ENCODE results near the gene ADAMTS4.
"Not testable (repeated sequence)": the region's sequence is repeated elsewhere in the genome, so short reads cannot be mapped to it uniquely, and the experiment has no call there.

ADAMTS4 gene, protein sequence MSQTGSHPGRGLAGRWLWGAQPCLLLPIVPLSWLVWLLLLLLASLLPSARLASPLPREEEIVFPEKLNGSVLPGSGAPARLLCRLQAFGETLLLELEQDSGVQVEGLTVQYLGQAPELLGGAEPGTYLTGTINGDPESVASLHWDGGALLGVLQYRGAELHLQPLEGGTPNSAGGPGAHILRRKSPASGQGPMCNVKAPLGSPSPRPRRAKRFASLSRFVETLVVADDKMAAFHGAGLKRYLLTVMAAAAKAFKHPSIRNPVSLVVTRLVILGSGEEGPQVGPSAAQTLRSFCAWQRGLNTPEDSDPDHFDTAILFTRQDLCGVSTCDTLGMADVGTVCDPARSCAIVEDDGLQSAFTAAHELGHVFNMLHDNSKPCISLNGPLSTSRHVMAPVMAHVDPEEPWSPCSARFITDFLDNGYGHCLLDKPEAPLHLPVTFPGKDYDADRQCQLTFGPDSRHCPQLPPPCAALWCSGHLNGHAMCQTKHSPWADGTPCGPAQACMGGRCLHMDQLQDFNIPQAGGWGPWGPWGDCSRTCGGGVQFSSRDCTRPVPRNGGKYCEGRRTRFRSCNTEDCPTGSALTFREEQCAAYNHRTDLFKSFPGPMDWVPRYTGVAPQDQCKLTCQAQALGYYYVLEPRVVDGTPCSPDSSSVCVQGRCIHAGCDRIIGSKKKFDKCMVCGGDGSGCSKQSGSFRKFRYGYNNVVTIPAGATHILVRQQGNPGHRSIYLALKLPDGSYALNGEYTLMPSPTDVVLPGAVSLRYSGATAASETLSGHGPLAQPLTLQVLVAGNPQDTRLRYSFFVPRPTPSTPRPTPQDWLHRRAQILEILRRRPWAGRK

DNA sequence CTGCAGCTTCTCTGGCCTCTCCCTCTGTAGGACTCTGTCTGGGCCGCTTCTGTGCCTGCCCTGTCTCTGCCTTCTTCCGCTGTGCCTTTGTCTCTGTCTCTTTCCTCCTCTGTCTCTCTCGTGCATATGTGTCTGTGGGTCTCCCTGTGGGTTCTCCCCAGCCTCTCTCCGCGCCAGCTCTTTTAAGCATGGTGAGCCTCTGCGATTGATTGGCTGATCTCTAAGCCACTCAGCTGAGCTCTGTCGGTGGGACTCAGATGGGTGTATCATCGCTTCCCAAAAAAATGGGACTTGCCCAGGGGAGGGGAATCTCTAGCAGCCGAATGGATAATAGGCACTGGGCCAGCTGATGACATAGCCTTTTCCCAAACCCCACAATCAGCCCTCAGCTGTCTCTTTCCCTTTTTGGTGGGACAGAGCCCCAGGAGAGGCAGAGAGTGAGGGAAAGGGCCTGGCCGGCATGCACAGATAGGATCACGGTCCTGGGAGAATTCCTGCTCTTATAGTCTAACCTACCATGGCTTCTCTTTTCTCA lies at the start of gene ADAMTS4:
Gene ADAMTS4, minus strand, starts transcription at position 158 of the 535 bp plus-strand sequence. CDS start 427 bp downstream, outside the sequence.
- DNase-seq (ENCODE audit: low spot score) = peak; percentile 87

DNA sequence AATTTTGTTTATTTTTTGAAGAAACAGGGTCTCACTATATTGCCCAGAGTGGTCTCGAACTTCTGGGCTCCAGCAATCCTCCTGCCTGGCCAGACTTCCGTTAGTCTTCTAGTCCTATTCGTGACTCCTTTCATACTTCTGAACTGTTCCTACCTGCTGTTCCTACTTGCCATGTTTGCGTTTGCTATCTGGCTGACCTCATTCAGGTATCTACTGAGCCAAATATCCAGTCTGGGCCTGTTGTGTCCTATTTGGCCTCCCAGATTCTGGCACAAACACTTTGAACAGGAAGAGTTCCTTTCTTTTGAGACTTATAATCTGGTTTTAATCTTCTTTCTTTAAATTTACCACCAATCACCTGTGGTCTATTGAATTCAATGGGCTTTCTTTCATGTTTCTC lies 46.0 kb upstream of the ADAMTS4 start:
- DNase-seq (ENCODE audit: low spot score) = no peak

GRCh38 chr1:161242313-161242712 lies 43.5 kb upstream of the ADAMTS4 start:
- no peak for DNase-seq (ENCODE audit: low spot score)

- no peak for DNase-seq (ENCODE audit: low spot score)
Observed at GRCh38 chr1:161241682-161242081, 42.8 kb upstream of the ADAMTS4 start.

- DNase-seq (ENCODE audit: low spot score) = peak; percentile 24
Observed at GRCh38 chr1:161238039-161238473, 39.2 kb upstream of the ADAMTS4 start, which contains the start of gene NR1I3. NR1I3 (minus strand) TSS chr1:161238203; CDS start chr1:161236565, 1,638 bp downstream.

- no peak for DNase-seq (ENCODE audit: low spot score)
Observed at GRCh38 chr1:161235957-161236775, 37.3 kb upstream of the ADAMTS4 start.

GRCh38 chr1:161233102-161233501 lies 34.2 kb upstream of the ADAMTS4 start:
- DNase-seq (ENCODE audit: low spot score) = no peak

DNA sequence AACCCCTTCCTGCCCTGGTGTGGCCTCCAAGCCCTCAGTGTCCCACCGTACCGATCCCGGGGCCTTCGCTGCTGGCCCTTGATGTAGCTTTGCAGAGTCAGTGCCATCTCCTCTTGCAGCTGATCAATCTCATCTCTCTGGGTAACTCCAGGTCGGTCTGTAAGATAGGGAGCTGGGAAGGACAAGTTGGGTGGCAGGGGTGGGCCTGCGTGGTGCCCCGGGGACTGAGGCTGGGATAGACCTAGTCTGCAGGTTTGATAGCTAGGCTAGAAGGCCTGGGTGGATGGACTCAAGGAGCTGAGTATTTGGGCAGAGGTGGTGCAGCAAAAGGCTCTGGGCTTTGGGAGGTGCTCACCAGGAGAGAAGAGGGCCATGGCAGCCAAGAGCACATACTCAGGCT lies 31.9 kb upstream of the ADAMTS4 start:
- no peak for DNase-seq (ENCODE audit: low spot score)

- DNase-seq (ENCODE audit: low spot score) = no peak
Observed at GRCh38 chr1:161229896-161230295, 31.0 kb upstream of the ADAMTS4 start.

GRCh38 chr1:161228032-161228431 lies 29.2 kb upstream of the ADAMTS4 start:
- DNase-seq (ENCODE audit: low spot score) = no peak

DNA sequence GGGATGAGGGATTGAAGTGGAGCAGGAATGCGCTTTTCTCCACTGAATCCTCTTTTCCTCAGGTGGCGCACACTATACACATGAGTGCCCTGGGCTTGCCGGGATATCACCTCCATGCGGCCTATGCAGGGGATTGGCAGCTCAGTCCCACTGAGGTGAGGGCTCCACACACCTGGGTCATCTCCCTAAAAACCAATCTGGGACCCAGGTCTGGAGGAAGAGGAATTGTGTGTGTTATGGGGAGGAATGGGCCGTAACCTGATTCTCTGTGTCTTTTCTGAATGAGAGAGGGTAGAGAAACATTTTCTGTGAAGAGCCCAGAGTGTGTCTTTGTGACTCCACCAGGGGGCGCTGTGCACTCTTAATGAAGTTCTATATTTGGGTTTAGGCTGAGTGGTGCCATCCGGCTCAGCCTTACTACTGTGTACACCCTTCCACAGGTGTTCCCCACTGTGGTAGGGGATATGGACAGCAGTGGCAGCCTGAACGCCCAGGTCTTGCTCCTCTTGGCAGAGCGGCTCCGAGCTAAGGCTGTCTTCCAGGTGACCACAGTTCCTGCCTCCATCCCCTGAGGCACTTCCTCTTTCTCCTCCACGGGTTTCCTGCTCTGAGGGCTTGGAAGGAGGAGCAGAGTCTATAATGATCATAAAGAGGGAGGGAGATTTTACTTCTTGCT lies 28.5 kb upstream of the ADAMTS4 start:
- peak; percentile 83 for DNase-seq (ENCODE audit: low spot score)

DNA sequence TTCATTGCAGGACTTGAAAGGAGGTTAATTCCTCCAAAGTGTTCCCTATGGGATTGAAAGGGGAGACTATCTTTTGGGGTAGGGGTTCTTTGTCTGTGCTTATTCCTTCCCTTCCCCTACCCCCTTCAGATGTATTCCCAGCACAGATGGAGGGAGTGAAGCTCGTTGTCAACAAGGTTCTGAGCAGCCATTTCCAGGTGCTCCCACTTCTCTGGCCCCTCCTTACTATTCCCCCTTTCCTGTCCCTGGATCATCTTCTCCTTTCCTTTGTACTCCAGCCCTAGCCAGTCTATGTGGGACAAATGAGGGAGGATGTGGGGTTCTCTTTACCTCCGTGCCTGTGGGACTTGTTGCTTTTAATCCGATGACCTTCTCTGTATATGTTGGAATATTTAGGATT lies 27.9 kb upstream of the ADAMTS4 start:
- DNase-seq (ENCODE audit: low spot score) = no peak

DNA sequence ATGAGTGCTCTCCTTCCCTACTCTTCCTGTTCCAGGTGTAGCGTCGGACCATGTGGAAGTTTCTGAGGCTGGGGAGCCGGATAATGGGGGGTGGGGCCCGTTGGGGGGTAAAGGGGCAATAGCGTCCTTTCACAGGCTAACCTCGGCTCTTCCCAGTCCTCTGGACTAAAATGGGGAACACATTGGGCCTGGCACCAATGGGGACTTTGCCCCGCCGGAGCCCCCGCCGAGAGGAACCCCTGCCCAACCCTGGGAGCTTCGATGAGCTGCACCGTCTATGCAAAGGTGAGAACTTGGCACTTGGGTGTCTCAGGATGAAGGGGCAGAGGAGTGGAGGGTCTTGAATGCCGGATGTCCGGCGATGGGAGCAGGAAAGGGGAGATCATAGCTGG lies 27.5 kb upstream of the ADAMTS4 start:
- DNase-seq (ENCODE audit: low spot score) = peak; percentile 18

GRCh38 chr1:161225534-161226319 lies 26.9 kb upstream of the ADAMTS4 start, which contains the start of gene TOMM40L:
TOMM40L (plus strand) TSS chr1:161226060; CDS start chr1:161226490, 430 bp downstream.
- peak; percentile 96 for DNase-seq (ENCODE audit: low spot score)

DNA sequence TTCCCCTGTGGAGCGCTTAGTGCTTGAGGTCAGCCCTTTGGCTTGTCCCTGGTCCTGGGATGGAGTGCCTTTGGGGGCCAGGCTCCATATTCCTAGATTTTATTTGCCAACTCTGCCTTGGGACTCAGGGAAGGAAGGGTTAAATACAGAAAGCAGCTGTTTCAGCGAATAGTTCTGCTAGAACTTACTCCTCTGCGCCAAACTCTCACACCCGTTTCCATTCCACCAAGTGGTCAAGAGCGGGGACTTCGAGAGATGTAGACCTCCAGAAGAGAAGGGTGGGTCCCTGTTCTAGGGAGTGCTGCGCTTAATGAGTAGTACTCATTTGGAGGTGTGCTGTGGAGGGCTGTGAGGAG lies 26.3 kb upstream of the ADAMTS4 start:
- no peak for DNase-seq (ENCODE audit: low spot score)

DNA sequence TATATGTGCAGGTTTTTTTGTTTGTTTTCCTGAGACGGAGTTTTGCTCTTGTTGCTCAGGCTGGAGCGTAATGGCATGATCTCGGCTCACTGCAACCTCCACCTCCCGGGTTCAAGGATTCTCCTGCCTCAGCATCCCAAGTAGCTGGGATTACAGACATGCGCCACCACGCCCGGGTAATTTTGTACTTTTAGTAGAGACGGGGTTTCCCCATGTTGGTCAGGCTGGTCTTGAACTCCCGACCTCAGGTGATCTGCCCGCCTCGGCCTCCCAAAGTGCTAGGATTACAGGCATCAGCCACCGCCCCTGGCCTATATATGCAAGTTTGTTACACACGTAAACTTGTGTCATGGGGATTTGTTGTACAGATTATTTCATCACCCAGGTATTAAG lies 25.8 kb upstream of the ADAMTS4 start:
- not testable (repeated sequence) for DNase-seq (ENCODE audit: low spot score)

DNA sequence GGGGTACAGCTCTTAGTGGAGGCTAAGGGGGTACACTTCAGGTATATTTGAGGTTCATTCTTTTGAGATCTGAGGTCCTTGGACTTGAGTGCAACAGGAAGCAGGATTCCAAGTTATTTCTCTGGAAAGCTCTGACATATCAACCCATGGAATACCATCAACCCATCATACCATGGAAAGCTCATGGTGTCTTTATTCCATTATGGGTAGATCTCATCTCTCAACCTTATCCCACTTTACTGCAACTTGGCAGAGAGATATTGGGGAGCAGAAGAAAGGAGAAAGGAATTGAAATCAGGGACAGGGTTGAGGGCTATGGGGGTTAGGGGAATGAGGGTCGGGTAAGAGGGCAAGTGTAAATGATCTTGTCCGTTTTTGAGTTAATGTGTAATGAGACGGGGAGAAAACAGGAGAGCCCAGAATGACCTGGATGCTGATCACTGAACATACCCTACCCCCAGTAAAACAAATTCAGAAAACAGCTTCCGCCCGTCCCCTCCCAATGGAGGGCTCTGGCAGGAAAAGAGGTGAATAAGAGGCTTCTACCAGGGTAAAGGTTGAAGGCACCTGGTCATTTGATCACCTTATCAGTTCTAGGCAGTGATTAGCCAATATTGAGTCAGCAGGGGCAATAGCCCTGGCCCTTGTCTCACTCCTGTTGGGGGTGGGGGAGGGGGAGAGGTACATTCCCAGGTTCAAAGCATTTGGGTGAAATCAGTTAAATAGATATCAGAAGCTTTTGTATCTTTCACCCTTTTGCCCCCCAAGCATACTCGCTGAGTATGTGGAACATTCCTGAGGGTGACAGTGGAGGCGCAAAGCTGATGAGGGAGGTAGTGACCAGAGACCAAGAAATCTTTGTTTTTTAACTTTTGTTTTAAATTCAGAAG lies 25.2 kb upstream of the ADAMTS4 start:
- no peak for DNase-seq (ENCODE audit: low spot score)

- DNase-seq (ENCODE audit: low spot score) = no peak
Observed at GRCh38 chr1:161222175-161223019, 23.5 kb upstream of the ADAMTS4 start.

Measured in GM03348 (cell line).